Activated CD4-positive, alpha-beta T cell treated with anti-CD3 and anti-CD28 coated beads, Interleukin-2, amount 50 U/mL, for 16 hours (primary cell): ENCODE measurements around the gene ADAMTS17.

ENCODE experiments used
- DNase-seq: peaks from one replicate; pipeline ENCODE4 v3.0.0-alpha.2; 2020

ADAMTS17 gene

DNA sequence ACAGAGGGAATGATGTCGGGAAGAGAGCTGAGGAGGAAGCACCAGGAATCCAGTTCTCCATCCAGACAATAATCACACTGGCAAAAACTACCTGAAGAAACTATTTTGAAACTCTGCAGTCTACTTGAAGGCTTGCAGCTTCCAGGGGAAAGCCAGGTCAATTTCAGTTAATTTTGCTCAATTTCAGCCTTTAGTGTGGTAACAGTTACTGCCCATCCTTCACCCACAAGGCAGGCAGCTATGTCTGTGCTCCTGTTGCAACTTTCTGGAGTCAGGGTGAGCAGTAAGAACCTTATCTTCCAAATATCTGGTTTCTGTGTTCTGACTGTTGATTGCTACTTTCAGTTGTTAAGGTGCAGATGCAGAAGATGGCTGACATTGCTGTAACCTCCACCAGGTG, 221.7 kb downstream of the ADAMTS17 start:
- DNase-seq: no peak

DNA sequence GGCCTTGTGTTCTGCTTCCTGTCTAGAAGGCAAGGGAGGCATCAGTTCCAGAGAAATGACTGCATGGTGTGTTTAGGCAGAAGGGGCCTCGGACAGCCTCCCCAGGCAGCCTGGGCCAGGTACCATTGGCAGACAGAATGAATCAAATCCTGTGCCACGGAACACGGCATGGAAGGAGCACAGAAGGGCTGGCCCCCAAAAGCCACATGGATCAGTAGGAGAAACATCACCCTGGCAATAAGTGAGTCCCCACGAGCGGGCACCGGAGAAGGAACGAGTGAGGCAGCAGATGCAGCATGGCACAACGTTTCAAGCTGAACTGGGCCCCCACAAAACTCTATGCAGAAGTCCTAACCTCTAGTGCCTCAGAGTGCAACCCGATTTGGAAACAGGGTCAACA, 223.2 kb downstream of the ADAMTS17 start:
- DNase-seq: no peak

GRCh38 chr15:100116416-100117190, 225.2 kb downstream of the ADAMTS17 start:
- no peak for DNase-seq

DNA sequence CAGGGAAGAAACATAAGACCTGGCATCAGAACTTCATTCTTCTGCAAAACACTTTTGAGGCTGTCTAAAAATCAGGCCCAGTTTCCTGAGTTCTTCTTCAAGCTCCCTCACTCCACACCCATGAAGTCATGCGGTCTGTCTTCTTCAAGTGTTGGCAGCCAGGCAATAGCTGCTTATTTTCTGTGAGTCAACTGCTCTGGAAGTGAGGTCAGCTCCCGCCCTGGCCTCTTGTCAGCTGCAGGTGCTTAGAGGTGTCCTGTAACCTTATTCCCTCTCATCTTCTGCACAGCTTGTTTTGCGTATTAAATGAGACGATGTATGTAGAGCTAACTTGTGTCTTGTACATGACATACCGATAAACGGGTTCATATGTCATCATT, 226.1 kb downstream of the ADAMTS17 start:
- DNase-seq: no peak

GRCh38 chr15:100115066-100115710, 226.6 kb downstream of the ADAMTS17 start:
- DNase-seq: no peak

DNA sequence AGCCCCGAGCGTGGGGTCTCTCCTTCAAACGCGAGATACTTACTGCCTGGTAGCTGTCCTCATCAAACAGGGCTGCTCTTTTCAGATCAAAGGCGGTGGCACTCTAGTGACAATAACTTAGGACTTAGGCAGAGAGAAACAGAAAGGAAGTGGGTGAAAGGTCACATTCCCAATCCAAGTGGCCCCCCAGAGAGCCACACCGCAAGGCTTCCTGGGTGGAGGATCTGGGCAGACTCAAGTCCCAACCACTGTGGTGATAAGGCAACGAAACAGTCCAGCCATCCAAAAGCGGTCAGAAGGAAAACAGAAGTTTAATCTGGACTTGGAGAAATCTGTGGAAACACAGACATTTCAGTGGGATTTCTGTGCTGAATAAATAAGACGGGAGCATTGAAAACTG, 227.2 kb downstream of the ADAMTS17 start:
- DNase-seq: no peak

DNA sequence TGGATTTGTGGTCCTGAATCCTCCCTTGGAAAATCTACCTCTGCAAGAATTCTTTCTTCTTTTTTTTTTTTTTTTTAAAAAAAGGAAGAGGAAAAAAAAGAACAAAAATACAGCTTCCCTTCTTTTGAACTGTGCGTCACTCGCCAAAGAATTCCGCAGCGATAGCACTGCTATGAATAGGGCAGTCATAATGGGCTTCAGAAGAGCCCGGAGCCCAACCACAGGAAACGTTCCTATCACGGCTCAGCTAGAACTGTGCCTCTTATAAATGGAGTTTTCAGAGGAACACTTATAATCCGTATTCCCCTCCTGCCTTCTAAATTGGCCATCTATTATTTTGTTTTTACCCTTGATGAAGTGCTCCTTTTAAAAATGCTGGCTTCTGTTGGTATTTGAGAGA, 227.7 kb downstream of the ADAMTS17 start:
- no peak for DNase-seq

DNA sequence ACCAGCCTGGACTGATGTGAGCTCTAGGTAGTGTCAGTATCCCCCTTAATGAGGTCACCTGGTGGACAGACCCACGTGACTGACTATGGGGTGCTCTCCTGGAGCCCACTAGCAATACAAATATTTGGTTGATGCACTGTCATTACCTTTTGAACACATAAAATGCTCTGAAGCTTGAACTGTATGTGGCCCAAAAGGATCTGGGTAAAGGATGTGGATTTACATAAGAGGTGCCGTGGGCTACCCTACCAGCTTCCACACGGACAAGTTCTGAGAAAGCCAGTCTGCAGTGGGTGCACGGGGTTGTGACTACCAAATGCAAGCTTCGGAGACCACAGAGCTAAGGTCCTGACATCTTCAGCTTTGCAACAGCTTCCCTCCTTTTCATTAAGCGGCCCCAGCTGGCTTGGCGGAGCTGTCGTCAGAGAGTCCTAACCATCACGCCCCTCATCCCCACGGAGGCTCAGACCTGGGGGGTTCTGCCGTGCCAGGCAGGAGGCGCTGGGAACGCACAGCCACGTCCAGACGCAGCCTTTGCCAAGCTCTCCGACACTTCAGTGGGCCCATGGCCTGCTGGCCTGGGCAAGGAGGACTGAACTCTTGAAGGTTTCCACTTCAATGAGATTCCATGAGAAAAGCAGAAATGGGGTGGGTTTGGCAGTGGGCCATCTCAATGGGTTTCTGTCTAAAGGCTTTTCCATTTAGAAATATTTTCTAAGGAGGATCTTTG, 228.3 kb downstream of the ADAMTS17 start:
- DNase-seq: no peak

GRCh38 chr15:100112636-100113305, 229.0 kb downstream of the ADAMTS17 start:
- DNase-seq: no peak

GRCh38 chr15:100112061-100112420, 229.7 kb downstream of the ADAMTS17 start:
- DNase-seq: no peak

DNA sequence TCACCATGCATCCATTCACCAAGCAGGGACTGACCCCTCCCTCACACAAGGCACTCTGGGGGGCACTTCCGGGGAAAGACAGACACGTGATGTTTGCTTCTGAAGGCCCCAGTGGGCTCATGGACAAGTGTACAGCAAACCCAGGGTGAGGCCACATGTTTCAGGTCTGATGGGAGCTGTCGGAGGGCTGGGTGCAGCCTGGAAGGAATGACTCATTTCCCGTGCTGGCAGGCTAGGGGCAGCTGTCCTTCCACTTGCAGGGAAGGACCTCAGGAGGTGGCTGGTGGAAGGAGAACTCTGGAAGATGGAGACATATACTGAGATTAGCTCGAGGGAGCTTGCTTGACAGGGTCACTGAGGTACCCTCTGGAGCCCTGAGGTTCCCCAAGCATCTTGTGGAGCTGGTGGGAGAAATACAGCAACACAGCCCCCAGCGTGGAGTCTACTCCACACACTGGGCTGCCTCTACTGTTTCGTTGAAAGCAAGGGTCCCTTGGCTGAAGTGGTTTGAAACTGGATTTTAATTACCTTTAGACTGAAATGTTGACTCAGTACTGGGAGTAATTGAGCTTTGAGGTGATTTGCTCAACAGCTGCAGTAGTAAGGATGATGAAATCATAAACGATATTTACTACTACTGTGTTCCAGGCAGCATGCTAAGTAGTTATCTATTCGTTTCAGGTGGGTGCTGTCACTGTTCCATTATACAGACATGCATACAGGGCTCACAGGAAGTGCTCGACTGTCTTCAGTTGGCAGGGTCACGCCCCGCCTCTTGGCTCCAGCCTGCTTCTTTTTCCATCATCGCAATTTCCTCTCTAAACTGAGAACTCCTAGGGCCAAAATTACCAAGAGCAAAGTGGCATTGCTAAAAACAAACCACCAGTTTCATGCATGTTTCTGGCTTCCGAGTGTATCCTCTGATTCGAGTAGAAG, 230.4 kb downstream of the ADAMTS17 start:
- peak; percentile 53 for DNase-seq

GRCh38 chr15:100109486-100110035, 232.2 kb downstream of the ADAMTS17 start:
- DNase-seq: no peak

GRCh38 chr15:100108846-100109245, 232.9 kb downstream of the ADAMTS17 start:
- DNase-seq: no peak

DNA sequence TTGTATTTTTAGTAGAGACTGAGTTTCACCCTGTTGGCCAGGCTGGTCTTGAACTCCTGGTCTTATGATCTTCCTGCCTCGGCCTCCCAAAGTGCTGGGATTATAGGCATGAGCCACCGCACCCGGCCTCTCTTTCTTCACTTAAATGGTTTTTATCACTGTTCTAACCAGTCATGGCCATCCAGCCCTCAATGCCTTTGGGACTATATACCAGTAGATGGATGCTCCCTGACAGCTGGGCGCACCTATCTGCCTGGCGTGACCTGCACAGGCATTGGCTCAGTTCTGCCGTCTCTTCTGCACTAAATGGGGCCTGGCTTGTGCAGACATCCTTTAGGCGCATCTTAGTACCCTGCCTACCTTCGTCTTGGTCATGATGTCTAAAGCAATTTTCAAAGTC, 233.4 kb downstream of the ADAMTS17 start:
- DNase-seq: no peak

GRCh38 chr15:100107606-100108225, 234.1 kb downstream of the ADAMTS17 start:
- no peak for DNase-seq

- DNase-seq: no peak
These were observed 234.6 kb downstream of the ADAMTS17 start for GRCh38 chr15:100107151-100107550.

- DNase-seq: no peak
These were observed 235.0 kb downstream of the ADAMTS17 start for GRCh38 chr15:100106732-100107131.

GRCh38 chr15:100105101-100105500, 236.7 kb downstream of the ADAMTS17 start:
- no peak for DNase-seq

- no peak for DNase-seq
These were observed 237.5 kb downstream of the ADAMTS17 start for GRCh38 chr15:100104245-100104644.

DNA sequence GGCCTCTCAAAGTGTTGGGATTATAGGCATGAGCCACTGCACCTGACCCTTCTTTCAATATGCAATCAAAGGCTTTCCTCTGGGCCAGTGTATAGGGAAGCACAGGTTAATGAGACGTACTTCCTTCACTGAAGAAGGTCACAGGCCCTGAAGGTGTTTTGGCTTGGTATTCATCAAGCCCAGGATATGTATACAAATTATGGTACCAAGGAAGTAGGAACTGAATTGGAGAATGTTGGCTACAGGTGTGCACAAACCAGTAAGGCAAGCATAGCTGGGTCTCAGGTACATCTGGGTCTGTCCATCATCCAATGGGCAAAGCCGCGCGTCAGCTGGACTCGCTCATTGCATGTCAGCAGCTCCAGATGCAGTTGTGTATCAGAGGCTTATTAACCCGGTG, 237.9 kb downstream of the ADAMTS17 start:
- DNase-seq: no peak

GRCh38 chr15:100101426-100102089, 240.2 kb downstream of the ADAMTS17 start:
- no peak for DNase-seq
